Activated CD4-positive, alpha-beta T cell treated with anti-CD3 and anti-CD28 coated beads, Interleukin-2, amount 50 U/mL, for 4 hours (primary cell): Measurements from ENCODE around the gene TDP2.

Source experiments
- DNase-seq, 2 experiments: peaks; one replicate each; pipeline ENCODE4 v3.0.0-alpha.2; 2020

The TDP2 gene

GRCh38 chr6:24666641-24667377 is at the start of gene TDP2, which contains the start of gene ACOT13:
TDP2 (minus strand) TSS chr6:24666899; CDS start chr6:24666862, 37 bp downstream.
ACOT13 (plus strand) TSS chr6:24667077; CDS start chr6:24667264, 187 bp downstream.
- peak; percentile 93 to 94 for DNase-seq

GRCh38 chr6:24710519-24711303 is 44.0 kb upstream of the TDP2 start:
- DNase-seq = no peak

- DNase-seq = no peak
Measured at GRCh38 chr6:24709014-24709711, 42.5 kb upstream of the TDP2 start.

- DNase-seq = no peak
Measured at GRCh38 chr6:24708612-24709011, 41.9 kb upstream of the TDP2 start.

- DNase-seq = no peak
Measured at GRCh38 chr6:24704468-24704867, 37.8 kb upstream of the TDP2 start.

GRCh38 chr6:24702720-24703282 is 36.1 kb upstream of the TDP2 start:
- DNase-seq = no peak

GRCh38 chr6:24699521-24700359 is 33.0 kb upstream of the TDP2 start:
- DNase-seq = no peak

GRCh38 chr6:24696097-24696496 is 29.4 kb upstream of the TDP2 start:
- DNase-seq = no peak

GRCh38 chr6:24695635-24696034 is 28.9 kb upstream of the TDP2 start:
- DNase-seq = peak; percentile 15 to 23

GRCh38 chr6:24694198-24694597 is 27.5 kb upstream of the TDP2 start:
- no peak for DNase-seq

GRCh38 chr6:24692848-24693592 is 26.3 kb upstream of the TDP2 start:
- no peak for DNase-seq

- DNase-seq = no peak
Measured at GRCh38 chr6:24692415-24692814, 25.7 kb upstream of the TDP2 start.

- no peak for DNase-seq
Measured at GRCh38 chr6:24692003-24692402, 25.3 kb upstream of the TDP2 start.

GRCh38 chr6:24691550-24691949 is 24.9 kb upstream of the TDP2 start:
- no peak for DNase-seq

- DNase-seq = no peak
Measured at GRCh38 chr6:24690593-24690992, 23.9 kb upstream of the TDP2 start.

- DNase-seq = no peak
Measured at GRCh38 chr6:24689964-24690363, 23.3 kb upstream of the TDP2 start.

- DNase-seq = no peak
Measured at GRCh38 chr6:24686946-24687345, 20.2 kb upstream of the TDP2 start.

- DNase-seq = no peak
Measured at GRCh38 chr6:24686408-24686807, 19.7 kb upstream of the TDP2 start.

- DNase-seq = no peak
Measured at GRCh38 chr6:24683297-24684296, 16.9 kb upstream of the TDP2 start.

- DNase-seq = no peak
Measured at GRCh38 chr6:24680582-24680981, 13.9 kb upstream of the TDP2 start.
